ENCODE data around the gene POLR3K.

- TF ChIP-seq POLR2A (IDR thresholded peaks at IDR 0.05; ENCODE audit: low read length) (no peak), GATA1 (IDR thresholded peaks at IDR 0.05; ENCODE audit: low read depth, low read length) (no peak)
Measured at GRCh38 chr16:72561-73548, 19.4 kb upstream of the POLR3K start, which contains the start of gene RHBDF1.
